Measurements from ENCODE around the gene SNED1.

The SNED1 gene

DNA sequence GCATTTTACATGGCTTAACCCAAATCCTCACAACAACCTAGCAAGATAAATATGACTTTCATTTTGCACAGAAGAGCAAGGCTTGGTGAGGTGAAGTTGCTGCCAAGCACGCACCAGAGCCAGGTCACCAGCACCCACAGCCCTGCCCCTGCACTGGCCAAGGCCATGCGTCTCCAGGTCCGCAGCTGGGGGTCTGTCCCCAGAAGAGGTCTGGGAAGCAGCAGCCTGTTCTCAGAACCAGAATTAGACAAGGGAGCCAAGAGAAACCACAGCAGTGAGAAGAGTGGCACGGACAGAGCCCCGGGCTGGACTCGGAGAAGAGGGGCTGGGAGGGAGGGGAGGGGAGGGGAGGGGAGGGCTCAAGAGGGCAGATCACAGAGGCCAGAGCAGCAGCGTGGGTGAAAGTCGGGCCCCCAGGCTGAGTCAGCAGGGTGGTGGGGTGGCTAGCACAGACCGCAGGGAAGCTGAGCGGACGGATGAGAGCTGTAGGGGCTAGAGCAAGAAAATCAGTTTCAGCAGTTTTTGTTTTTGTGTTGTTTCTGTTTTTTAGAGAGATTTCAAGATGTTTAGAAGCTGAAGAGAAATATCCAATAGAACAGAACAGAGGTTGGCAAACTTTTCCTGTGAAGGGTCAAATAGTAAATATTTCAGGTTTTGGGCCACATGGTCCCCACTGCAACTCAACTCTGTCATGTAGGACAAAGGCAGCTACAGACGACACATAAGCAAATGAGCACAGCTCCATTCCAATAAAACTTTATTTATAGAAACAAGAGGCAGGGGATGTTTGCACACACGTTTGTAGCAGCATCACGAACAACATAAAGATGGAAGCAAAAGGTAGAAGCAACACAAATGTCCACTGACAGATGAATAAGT lies 111.0 kb downstream of the SNED1 start:
- FAIRE-seq (peak; percentile 28), DNase-seq (ENCODE audit: insufficient read length, low spot score) (no peak)
- TF ChIP-seq POLR2A (IDR thresholded peaks at IDR 0.05; ENCODE audit: low read depth, low read length), result no peak
- TF ChIP-seq SPI1 (IDR thresholded peaks at IDR 0.05; ENCODE audit: low read depth, low read length), result no peak
- no peak for TF ChIP-seq POU2F2 (IDR thresholded peaks at IDR 0.05; ENCODE audit: low read depth, low read length)
- no peak for TF ChIP-seq PAX5 (IDR thresholded peaks at IDR 0.05; ENCODE audit: insufficient read depth, low read length, severe bottlenecking)
- TF ChIP-seq TAF1 (IDR thresholded peaks at IDR 0.05; ENCODE audit: low read depth, low read length), result no peak
- no peak for TF ChIP-seq POLR2AphosphoS5 (IDR thresholded peaks at IDR 0.05; ENCODE audit: low read depth, low read length)

- FAIRE-seq (no peak), DNase-seq (ENCODE audit: insufficient read length, low spot score) (no peak)
- TF ChIP-seq POLR2A (IDR thresholded peaks at IDR 0.05; ENCODE audit: low read depth, low read length) (no peak), TAF1 (IDR thresholded peaks at IDR 0.05; ENCODE audit: low read depth, low read length) (no peak), POU2F2 (IDR thresholded peaks at IDR 0.05; ENCODE audit: low read depth, low read length) (no peak), SPI1 (IDR thresholded peaks at IDR 0.05; ENCODE audit: low read depth, low read length) (no peak), POLR2AphosphoS5 (IDR thresholded peaks at IDR 0.05; ENCODE audit: low read depth, low read length) (no peak), PAX5 (IDR thresholded peaks at IDR 0.05; ENCODE audit: insufficient read depth, low read length, severe bottlenecking) (no peak)
Measured at GRCh38 chr2:241110089-241110606, 111.7 kb downstream of the SNED1 start.

- peak; percentile 95 for FAIRE-seq
- TF ChIP-seq SPI1 (IDR thresholded peaks at IDR 0.05; ENCODE audit: low read depth, low read length), result peak; percentile 89
- peak; percentile 46; the same call in 1 of the 2 replicates for TF ChIP-seq TAF1 (IDR thresholded peaks at IDR 0.05; ENCODE audit: low read depth, low read length)
- TF ChIP-seq POLR2AphosphoS5 (IDR thresholded peaks at IDR 0.05; ENCODE audit: low read depth, low read length), result peak; percentile 53
- no peak for TF ChIP-seq PAX5 (IDR thresholded peaks at IDR 0.05; ENCODE audit: insufficient read depth, low read length, severe bottlenecking)
- TF ChIP-seq POU2F2 (IDR thresholded peaks at IDR 0.05; ENCODE audit: low read depth, low read length), result no peak
- TF ChIP-seq POLR2A (IDR thresholded peaks at IDR 0.05; ENCODE audit: low read depth, low read length), result 0 out of 2 replicates have a peak, but pooled peaks have one; percentile 58
- DNase-seq (ENCODE audit: insufficient read length, low spot score), result no peak
Measured at GRCh38 chr2:241110607-241111439, 112.4 kb downstream of the SNED1 start.

DNA sequence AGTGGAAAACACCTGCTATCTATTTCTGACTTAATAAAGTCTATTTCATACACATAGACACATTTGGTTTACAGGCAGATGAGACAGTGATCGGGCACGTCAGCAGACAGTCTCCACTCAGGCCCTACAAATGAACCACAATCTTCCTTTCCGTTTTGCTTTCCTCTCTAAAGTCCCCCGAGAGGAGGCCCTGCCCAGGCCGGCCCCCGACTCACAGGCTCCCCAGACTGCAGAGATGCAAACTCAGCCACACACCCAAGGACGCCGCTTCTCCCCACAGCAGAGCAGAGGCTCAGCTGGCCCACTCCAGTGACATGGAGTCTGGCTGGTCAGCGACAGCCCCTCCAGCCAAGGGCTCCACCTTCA lies 113.0 kb downstream of the SNED1 start:
- DNase-seq (ENCODE audit: insufficient read length, low spot score) (no peak), FAIRE-seq (no peak)
- TF ChIP-seq SPI1 (IDR thresholded peaks at IDR 0.05; ENCODE audit: low read depth, low read length) (no peak), TAF1 (IDR thresholded peaks at IDR 0.05; ENCODE audit: low read depth, low read length) (peak; percentile 55; the same call in 1 of the 2 replicates), PAX5 (IDR thresholded peaks at IDR 0.05; ENCODE audit: insufficient read depth, low read length, severe bottlenecking) (no peak), POU2F2 (IDR thresholded peaks at IDR 0.05; ENCODE audit: low read depth, low read length) (0 out of 2 replicates have a peak, but pooled peaks have one; percentile 33), POLR2AphosphoS5 (IDR thresholded peaks at IDR 0.05; ENCODE audit: low read depth, low read length) (0 out of 2 replicates have a peak, but pooled peaks have one; percentile 39), POLR2A (IDR thresholded peaks at IDR 0.05; ENCODE audit: low read depth, low read length) (peak; percentile 20; the same call in 1 of the 2 replicates)

- FAIRE-seq (peak; percentile 23), DNase-seq (ENCODE audit: insufficient read length, low spot score) (no peak)
- TF ChIP-seq POU2F2 (IDR thresholded peaks at IDR 0.05; ENCODE audit: low read depth, low read length) (no peak), SPI1 (IDR thresholded peaks at IDR 0.05; ENCODE audit: low read depth, low read length) (no peak), POLR2AphosphoS5 (IDR thresholded peaks at IDR 0.05; ENCODE audit: low read depth, low read length) (no peak), POLR2A (IDR thresholded peaks at IDR 0.05; ENCODE audit: low read depth, low read length) (no peak)
Measured at GRCh38 chr2:241112046-241112445, 113.6 kb downstream of the SNED1 start.

DNA sequence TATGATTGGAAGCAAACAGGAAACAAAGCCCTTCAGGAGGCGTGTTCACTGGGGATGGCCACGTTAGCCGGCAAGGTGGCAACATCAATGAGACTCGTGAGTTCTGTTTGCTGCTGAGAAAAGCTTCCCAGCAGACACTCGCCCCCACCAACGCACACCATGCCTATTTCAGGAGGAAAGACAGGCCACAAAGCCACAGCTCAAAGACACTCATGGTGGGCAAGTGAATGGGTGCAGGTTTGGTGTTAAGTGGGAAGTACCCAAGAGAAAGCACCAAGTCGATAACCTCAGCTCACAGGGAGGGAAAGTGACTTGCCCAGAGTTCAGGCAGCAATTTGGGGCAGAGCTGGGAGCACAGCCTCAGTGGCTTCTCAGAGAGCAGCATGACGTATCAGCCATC lies 114.2 kb downstream of the SNED1 start:
- TF ChIP-seq POU2F2 (IDR thresholded peaks at IDR 0.05; ENCODE audit: low read depth, low read length) (no peak), SPI1 (IDR thresholded peaks at IDR 0.05; ENCODE audit: low read depth, low read length) (no peak), TAF1 (IDR thresholded peaks at IDR 0.05; ENCODE audit: low read depth, low read length) (no peak)
- DNase-seq (ENCODE audit: insufficient read length, low spot score) (no peak), FAIRE-seq (peak; percentile 87)

GRCh38 chr2:241114836-241115235 lies 116.4 kb downstream of the SNED1 start:
- DNase-seq (ENCODE audit: insufficient read length, low spot score), result no peak
- no peak for FAIRE-seq
- TF ChIP-seq PAX5 (IDR thresholded peaks at IDR 0.05; ENCODE audit: insufficient read depth, low read length, severe bottlenecking) (no peak), POU2F2 (IDR thresholded peaks at IDR 0.05; ENCODE audit: low read depth, low read length) (no peak)

GRCh38 chr2:241115361-241115760 lies 116.9 kb downstream of the SNED1 start:
- no peak for DNase-seq (ENCODE audit: insufficient read length, low spot score)
- FAIRE-seq, result no peak
- TF ChIP-seq TAF1 (IDR thresholded peaks at IDR 0.05; ENCODE audit: low read depth, low read length) (no peak), POLR2AphosphoS5 (IDR thresholded peaks at IDR 0.05; ENCODE audit: low read depth, low read length) (no peak), POLR2A (IDR thresholded peaks at IDR 0.05; ENCODE audit: low read depth, low read length) (no peak), PAX5 (IDR thresholded peaks at IDR 0.05; ENCODE audit: insufficient read depth, low read length, severe bottlenecking) (no peak), POU2F2 (IDR thresholded peaks at IDR 0.05; ENCODE audit: low read depth, low read length) (no peak), SPI1 (IDR thresholded peaks at IDR 0.05; ENCODE audit: low read depth, low read length) (no peak)
